Breast epithelium (tissue), 4 donors: ENCODE measurements around the gene NEK4. TPM values are rescaled to one million over a fixed set of nuclear protein-coding genes. Genes with fewer than 3 reads are reported as not detected.
A peak's percentile ranks its signal among the peaks of the same experiment; 100 is the strongest.

Experiments
- DNase-seq, 2 donors: peaks; one replicate each; pipeline ENCODE4 v3.0.0-alpha.2; 2019; ENCODE audit warnings: low spot score in 2 of 2
- H3K27ac ChIP-seq, 2 donors: fragments of 200-600 bp; sonication (generic) in 1 of 2; one replicate each; pipeline ENCODE4 v1.5.1; 2016 to 2019; ENCODE audit warnings: mild to moderate bottlenecking in 1 of 2
- H3K27me3 ChIP-seq, 2 donors: fragments of 200-600 bp; sonication (generic) in 1 of 2; one replicate each; pipeline versions ENCODE4 v1.5.1 to v1.6.0; 2017 to 2019; ENCODE audit warnings: control low read depth in 1 of 2, mild to moderate bottlenecking in 1 of 2
- H3K36me3 ChIP-seq: fragments of 200-600 bp; one replicate; pipeline ENCODE4 v1.5.1; 2019
- H3K4me1 ChIP-seq, 2 donors: fragments of 200-600 bp; sonication (generic); one replicate each; pipeline ENCODE4 v1.5.1; 2016 to 2019; ENCODE audit warnings: control low read depth in 1 of 2
- H3K4me3 ChIP-seq, 3 donors: fragments of 200-600 bp; sonication (generic); 1 replicate in 2 of 3; 2 replicates in 1 of 3; pipeline ENCODE4 v1.5.1; 2016 to 2019; ENCODE audit warnings: mild to moderate bottlenecking in 3 of 3, moderate library complexity in 2 of 3
- H3K9me3 ChIP-seq, 2 donors: fragments of 200-600 bp; sonication (generic) in 1 of 2; one replicate each; pipeline ENCODE4 v1.5.1; 2016 to 2019; ENCODE audit warnings: control low read depth in 1 of 2
- CTCF ChIP-seq, 3 donors: fragments of 450-650 bp; IDR thresholded peaks; one replicate each; pipeline ENCODE4 v1.5.1; 2016 to 2017; ENCODE audit warnings: antibody characterized with exemption in 3 of 3, mild to moderate bottlenecking in 3 of 3, moderate library complexity in 3 of 3
- POLR2A ChIP-seq: fragments of 450-650 bp; IDR thresholded peaks from one replicate; pipeline ENCODE4 v1.6.1; 2016; ENCODE audit warnings: antibody characterized with exemption, mild to moderate bottlenecking, moderate library complexity
- POLR2AphosphoS5 ChIP-seq, 3 donors: sonication (generic); formaldehyde crosslinking; IDR thresholded peaks; one replicate each; pipeline ENCODE4 v1.6.1; 2017; ENCODE audit warnings: antibody characterized with exemption in 3 of 3
- intact Hi-C: fragments of 100-400 bp; cut with DNase I; formaldehyde crosslinking; loops from one replicate; pipeline ENCODE4 v1.15.1; 2023; ENCODE audit warnings: low total_unique reads
- total RNA-seq, 3 donors: library from RNA; depleted of rRNA; stranded (reverse); fragments of >200 nt; gene quantifications; one replicate each; pipeline ENCODE4 v1.1.0, GENCODE V29; 2016

NEK4 gene
- total RNA-seq, 3 donors from 2014 or later, result 16.5 to 32.4 (median 30.0) TPM

DNA sequence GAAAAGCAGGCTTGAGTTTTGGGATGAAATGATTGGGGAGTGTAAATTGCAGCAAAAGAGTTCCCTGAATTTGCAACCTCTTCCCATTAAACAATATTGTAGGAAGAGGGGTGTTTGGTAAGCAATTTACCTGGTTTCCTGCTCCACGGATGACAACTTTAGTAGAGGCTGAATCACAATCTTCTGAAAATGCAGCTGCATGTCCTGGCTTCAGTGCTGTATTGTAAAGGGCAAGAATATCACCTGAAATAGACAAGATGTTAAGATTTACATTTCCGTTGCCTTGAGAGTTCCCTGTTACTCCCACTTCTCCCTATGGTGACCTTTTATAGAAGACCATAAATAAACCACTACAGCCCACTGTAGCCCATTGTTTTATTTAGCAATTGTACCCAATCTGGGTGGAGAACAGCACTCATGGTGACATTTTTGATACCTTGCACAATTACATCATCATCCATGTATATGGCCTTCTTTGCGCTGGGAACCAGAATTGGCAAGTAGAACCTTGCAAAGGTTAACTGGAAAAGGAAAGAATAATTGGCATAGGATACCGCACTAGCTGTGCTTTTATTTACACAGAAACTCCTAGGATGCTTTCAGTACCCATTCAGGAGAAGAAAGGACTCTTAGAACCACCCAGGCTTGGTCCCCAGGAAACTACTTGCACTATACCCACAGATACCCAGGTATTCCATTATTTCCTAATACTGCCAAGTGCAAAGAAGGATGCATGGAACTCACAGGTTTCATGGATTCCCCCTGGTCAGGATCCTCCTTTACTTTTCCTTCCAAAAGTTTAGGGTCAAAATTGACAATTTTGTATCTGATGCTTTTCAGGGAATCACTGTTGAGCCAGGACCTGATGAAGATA is 74.7 kb downstream of the NEK4 start:
- Histone ChIP-seq H3K27ac (no peak overlapping the region), H3K4me3 (no peak overlapping the region), H3K27me3 (no peaks in the 10 kb centered on the region), H3K9me3 (no peaks in the 10 kb centered on the region), H3K36me3 (no peaks in the 10 kb centered on the region), H3K4me1 (no peaks in the 10 kb centered on the region)
- intact Hi-C loops, result no loop called here
- DNase-seq, result no peak
- TF ChIP-seq CTCF (IDR thresholded peaks at IDR 0.05) (no peak), POLR2AphosphoS5 (IDR thresholded peaks at IDR 0.05) (no peak), POLR2A (no peak)

DNA sequence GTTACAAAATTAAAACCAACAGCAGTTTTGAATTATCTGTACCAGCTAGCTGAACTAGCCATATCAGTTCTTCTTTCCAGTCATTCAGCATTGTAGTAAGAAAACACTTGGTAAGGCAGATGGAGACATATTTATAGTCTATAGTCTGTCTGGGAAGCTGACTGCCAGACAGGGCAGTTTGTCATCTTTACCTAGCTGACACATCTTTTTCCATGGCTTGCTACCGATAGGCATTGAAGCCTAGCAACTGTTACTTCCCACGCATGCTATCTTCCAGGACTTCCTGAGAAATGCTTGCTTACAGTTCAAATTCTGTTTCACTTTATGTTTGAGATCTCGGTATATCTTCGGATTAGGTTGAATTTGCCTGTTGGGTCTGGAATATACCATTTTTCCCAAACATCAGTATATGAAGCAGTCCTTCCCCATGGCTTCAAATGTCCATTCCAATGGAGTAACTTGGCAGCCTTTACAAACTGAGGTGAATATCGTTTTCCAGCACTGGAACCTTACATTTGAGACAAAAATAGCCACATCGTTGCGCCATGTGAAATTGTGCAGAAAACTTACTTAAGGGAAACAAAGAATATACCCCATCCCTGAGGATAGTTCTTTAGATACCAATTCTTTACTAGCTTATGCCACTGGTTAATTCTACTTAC is 76.1 kb downstream of the NEK4 start:
- H3K27me3 ChIP-seq, result no peaks in the 10 kb centered on the region
- intact Hi-C loops, result no loop called here
- no peaks in the 10 kb centered on the region for H3K9me3 ChIP-seq
- peak overlapping the region in 1 of 2 donors; percentile 18 for H3K27ac ChIP-seq
- no peak for DNase-seq
- H3K4me3 ChIP-seq, result no peak overlapping the region
- H3K36me3 ChIP-seq, result no peaks in the 10 kb centered on the region
- no peaks in the 10 kb centered on the region for H3K4me1 ChIP-seq
- TF ChIP-seq POLR2A (no peak), POLR2AphosphoS5 (IDR thresholded peaks at IDR 0.05) (no peak), CTCF (IDR thresholded peaks at IDR 0.05) (no peak)

- no peaks in the 10 kb centered on the region for H3K36me3 ChIP-seq
- intact Hi-C loops, result no loop called here
Observed at GRCh38 chr3:52693071-52693470, 77.7 kb downstream of the NEK4 start.

DNA sequence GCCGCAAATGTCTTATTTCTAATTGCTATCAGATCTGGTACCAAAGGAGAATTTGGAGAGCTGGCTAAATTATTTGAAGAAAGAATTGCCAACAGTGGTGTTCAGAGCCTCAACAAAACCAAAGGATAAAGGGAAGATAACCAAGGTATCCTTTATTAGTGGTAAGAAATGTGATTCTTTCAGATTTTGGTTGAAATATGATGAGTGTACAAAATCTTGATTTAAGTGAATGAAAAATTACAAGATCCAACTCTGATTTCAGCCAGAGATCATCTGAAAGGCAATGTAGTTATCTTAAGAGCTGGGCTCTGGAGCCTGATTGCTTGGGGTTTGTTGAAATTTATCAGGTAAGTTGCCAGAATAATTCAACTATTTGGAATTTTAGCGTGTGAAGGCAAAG is 80.2 kb downstream of the NEK4 start:
- Histone ChIP-seq H3K27ac (no peak overlapping the region), H3K36me3 (no peaks in the 10 kb centered on the region), H3K4me1 (peaks cover 0 to 6% of the 10 kb centered on the region in 2 donors), H3K9me3 (no peaks in the 10 kb centered on the region), H3K4me3 (no peak overlapping the region), H3K27me3 (no peaks in the 10 kb centered on the region)
- intact Hi-C loops, result no loop called here
- DNase-seq, result no peak
- TF ChIP-seq POLR2AphosphoS5 (IDR thresholded peaks at IDR 0.05) (no peak), POLR2A (no peak), CTCF (IDR thresholded peaks at IDR 0.05) (no peak)

More at GRCh38 chr3:52693071-52693470, 77.7 kb downstream of the NEK4 start:
- Histone ChIP-seq H3K27ac (peak overlapping the region in 1 of 2 donors; percentile 59), H3K4me1 (no peaks in the 10 kb centered on the region), H3K9me3 (no peaks in the 10 kb centered on the region), H3K4me3 (no peak overlapping the region), H3K27me3 (no peaks in the 10 kb centered on the region)
- DNase-seq, result no peak
- TF ChIP-seq CTCF (IDR thresholded peaks at IDR 0.05) (no peak), POLR2A (no peak), POLR2AphosphoS5 (IDR thresholded peaks at IDR 0.05) (no peak)

GRCh38 chr3:52689151-52689550 is 81.6 kb downstream of the NEK4 start:
- Histone ChIP-seq H3K27me3 (no peaks in the 10 kb centered on the region), H3K4me1 (peaks cover 0 to 12% of the 10 kb centered on the region in 2 donors), H3K9me3 (no peaks in the 10 kb centered on the region), H3K27ac (peak overlapping the region; percentile 68 to 97), H3K36me3 (no peaks in the 10 kb centered on the region), H3K4me3 (no peak overlapping the region)
- no peak for DNase-seq
- intact Hi-C loops, result no loop called here
- TF ChIP-seq POLR2A (no peak), POLR2AphosphoS5 (IDR thresholded peaks at IDR 0.05) (no peak), CTCF (IDR thresholded peaks at IDR 0.05) (no peak)
